Activated CD4-positive, alpha-beta T cell treated with anti-CD3 and anti-CD28 coated beads for 36 hours (primary cell): ENCODE results near the gene ERGIC1. TPM values are rescaled to one million over a fixed set of nuclear protein-coding genes. Genes with fewer than 3 reads are reported as not detected.
A peak's percentile ranks its signal among the peaks of the same experiment; 100 is the strongest.

Experiments used
- ATAC-seq: fragments of 200-7000 bp; cut with Tn5 transposase; one replicate; pipeline ENCODE4 v1.10.0; 2021; ENCODE audit warnings: mild to moderate bottlenecking, moderate library complexity
- CTCF ChIA-PET: fragments of 350-600 bp; sonication (Branson Sonifier 250); formaldehyde crosslinking; loops from one replicate; lab custom pipeline; 2021; ENCODE audit warnings: antibody characterized with exemption; lab: Charles Lee
- POLR2A ChIA-PET: fragments of 350-600 bp; sonication (Branson Sonifier 250); formaldehyde crosslinking; loops from one replicate; lab custom pipeline; 2021; ENCODE audit warnings: antibody characterized with exemption, inconsistent platforms; lab: Charles Lee
- DNase-seq: peaks from one replicate; pipeline ENCODE4 v3.0.0-alpha.2; 2020
- H3K27ac Mint-ChIP-seq: one replicate; pipeline ENCODE4 v1.8.0; 2021; ENCODE audit warnings: mixed read lengths
- H3K27me3 Mint-ChIP-seq: one replicate; pipeline ENCODE4 v1.8.0; 2021; ENCODE audit warnings: mixed read lengths
- H3K36me3 Mint-ChIP-seq: one replicate; pipeline ENCODE4 v1.8.0; 2021; ENCODE audit warnings: low read depth, mixed read lengths
- H3K4me1 Mint-ChIP-seq: one replicate; pipeline ENCODE4 v1.8.0; 2021; ENCODE audit warnings: mixed read lengths
- H3K4me3 Mint-ChIP-seq: one replicate; pipeline ENCODE4 v1.8.0; 2021; ENCODE audit warnings: mild to moderate bottlenecking, moderate library complexity, mixed read lengths
- H3K9me3 Mint-ChIP-seq: one replicate; pipeline ENCODE4 v1.8.0; 2021; ENCODE audit warnings: low read depth, mixed read lengths
- intact Hi-C, 2 experiments: fragments of 100-400 bp; cut with DNase I in 1 of 2; cut with micrococcal nuclease in 1 of 2; formaldehyde crosslinking; loops; one replicate each; pipeline versions ENCODE4 v1.14.2 to v1.15.1; 2022 to 2024; cut with DNase I, micrococcal nuclease
- total RNA-seq, 2 experiments: library from RNA; stranded (reverse); gene quantifications; one replicate each; pipeline ENCODE4 v1.2.3, GENCODE V29; 2021

Gene ERGIC1
- total RNA-seq, 2 experiments from 2014 or later, result 40.3 to 50.0 TPM

GRCh38 chr5:172905346-172906140 is 71.5 kb downstream of the ERGIC1 start:
- no peak for ATAC-seq
- no peak for DNase-seq
- intact Hi-C loops, result no loop called here
- Mint-ChIP-seq H3K9me3 (no peaks in the 10 kb centered on the region), H3K27me3 (no peaks in the 10 kb centered on the region), H3K4me3 (no peak overlapping the region), H3K36me3 (peaks cover 5% of the 10 kb centered on the region), H3K4me1 (peaks cover 2% of the 10 kb centered on the region), H3K27ac (no peak overlapping the region)
- ChIA-PET POLR2A (interaction anchor here (0.6 kb wide), 1 partner anchor 14 kb away, joined by 3 read pairs; no protein-coding TSS in a partner anchor), CTCF (interaction anchor here (0.7 to 1.7 kb wide), 5 partner anchors 14 to 190 kb away, joined by 3 to 4 read pairs (median 3); no protein-coding TSS in a partner anchor)

- CTCF ChIA-PET, result interaction anchor here (0.7 to 1.7 kb wide), 3 partner anchors 190 to 283 kb away, joined by 3 to 4 read pairs (median 3); no protein-coding TSS in a partner anchor
- no peak overlapping the region for H3K4me3 Mint-ChIP-seq
- DNase-seq (no peak), ATAC-seq (peak; percentile 57)
- H3K36me3 Mint-ChIP-seq, result peaks cover 9% of the 10 kb centered on the region
- intact Hi-C loops, result no loop called here
- no peak overlapping the region for H3K27ac Mint-ChIP-seq
- H3K4me1 Mint-ChIP-seq, result peaks cover 2% of the 10 kb centered on the region
- no peaks in the 10 kb centered on the region for H3K27me3 Mint-ChIP-seq
- POLR2A ChIA-PET, result interaction anchor here (0.6 kb wide), 1 partner anchor 15 kb away, joined by 3 read pairs; no protein-coding TSS in a partner anchor
- no peaks in the 10 kb centered on the region for H3K9me3 Mint-ChIP-seq
Measured at GRCh38 chr5:172906436-172906835, 72.4 kb downstream of the ERGIC1 start.

GRCh38 chr5:172906888-172907287 is 72.8 kb downstream of the ERGIC1 start:
- no peak overlapping the region for H3K27ac Mint-ChIP-seq
- ChIA-PET POLR2A (no interaction called here), CTCF (interaction anchor here (1.7 kb wide), 1 partner anchor 191 kb away, joined by 4 read pairs; no protein-coding TSS in a partner anchor)
- no peaks in the 10 kb centered on the region for H3K9me3 Mint-ChIP-seq
- intact Hi-C loops, result no loop called here
- peaks cover 9% of the 10 kb centered on the region for H3K36me3 Mint-ChIP-seq
- peaks cover 2% of the 10 kb centered on the region for H3K4me1 Mint-ChIP-seq
- no peaks in the 10 kb centered on the region for H3K27me3 Mint-ChIP-seq
- DNase-seq (no peak), ATAC-seq (no peak)
- H3K4me3 Mint-ChIP-seq, result no peak overlapping the region

- ATAC-seq (no peak), DNase-seq (no peak)
- H3K4me3 Mint-ChIP-seq, result no peak overlapping the region
- intact Hi-C loops, result no loop called here
- no peaks in the 10 kb centered on the region for H3K9me3 Mint-ChIP-seq
- ChIA-PET POLR2A (no interaction called here), CTCF (no interaction called here)
- H3K27me3 Mint-ChIP-seq, result no peaks in the 10 kb centered on the region
- H3K27ac Mint-ChIP-seq, result no peak overlapping the region
- H3K4me1 Mint-ChIP-seq, result peaks cover 2% of the 10 kb centered on the region
- peaks cover 9% of the 10 kb centered on the region for H3K36me3 Mint-ChIP-seq
Measured at GRCh38 chr5:172907657-172908056, 73.6 kb downstream of the ERGIC1 start.

GRCh38 chr5:172908662-172909061 is 74.6 kb downstream of the ERGIC1 start:
- no peaks in the 10 kb centered on the region for H3K9me3 Mint-ChIP-seq
- H3K4me1 Mint-ChIP-seq, result peaks cover 2% of the 10 kb centered on the region
- ChIA-PET POLR2A (no interaction called here), CTCF (no interaction called here)
- H3K4me3 Mint-ChIP-seq, result no peak overlapping the region
- peaks cover 9% of the 10 kb centered on the region for H3K36me3 Mint-ChIP-seq
- no peaks in the 10 kb centered on the region for H3K27me3 Mint-ChIP-seq
- intact Hi-C loops, result no loop called here
- no peak overlapping the region for H3K27ac Mint-ChIP-seq
- ATAC-seq, result no peak
- no peak for DNase-seq

GRCh38 chr5:172909931-172910502 is 76.0 kb downstream of the ERGIC1 start:
- no peaks in the 10 kb centered on the region for H3K9me3 Mint-ChIP-seq
- POLR2A ChIA-PET, result no interaction called here
- H3K4me1 Mint-ChIP-seq, result peaks cover 2% of the 10 kb centered on the region
- no peak for ATAC-seq
- H3K36me3 Mint-ChIP-seq, result peaks cover 11% of the 10 kb centered on the region
- H3K27me3 Mint-ChIP-seq, result no peaks in the 10 kb centered on the region
- no peak for DNase-seq
- H3K27ac Mint-ChIP-seq, result no peak overlapping the region
- intact Hi-C loops, result loop anchor here in 1 of 2 experiments (5.0 to 10.0 kb wide), 2 partner anchors 65 to 193 kb away; no protein-coding TSS in a partner anchor
- no peak overlapping the region for H3K4me3 Mint-ChIP-seq
- CTCF ChIA-PET, result no interaction called here

- Mint-ChIP-seq H3K27ac (no peak overlapping the region), H3K4me1 (peaks cover 2% of the 10 kb centered on the region), H3K4me3 (no peak overlapping the region), H3K9me3 (no peaks in the 10 kb centered on the region), H3K27me3 (no peaks in the 10 kb centered on the region), H3K36me3 (peaks cover 12% of the 10 kb centered on the region)
- ATAC-seq (peak; percentile 65), DNase-seq (peak; percentile 58)
- ChIA-PET CTCF (no interaction called here), POLR2A (no interaction called here)
- intact Hi-C loops, result loop anchor here (1.0 to 10.0 kb wide), 3 partner anchors 66 to 195 kb away; no protein-coding TSS in a partner anchor
Measured at GRCh38 chr5:172910828-172911627, 77.0 kb downstream of the ERGIC1 start.

GRCh38 chr5:172911628-172911880 is 77.5 kb downstream of the ERGIC1 start:
- intact Hi-C loops, result loop anchor here (1.0 to 10.0 kb wide), 3 partner anchors 67 to 195 kb away; no protein-coding TSS in a partner anchor

GRCh38 chr5:172911976-172912375 is 77.9 kb downstream of the ERGIC1 start:
- peaks cover under 1% of the 10 kb centered on the region for H3K4me1 Mint-ChIP-seq
- no peak for DNase-seq
- ATAC-seq, result no peak
- H3K9me3 Mint-ChIP-seq, result no peaks in the 10 kb centered on the region
- POLR2A ChIA-PET, result no interaction called here
- no peaks in the 10 kb centered on the region for H3K27me3 Mint-ChIP-seq
- intact Hi-C loops, result loop anchor here (1.0 to 10.0 kb wide), 3 partner anchors 67 to 196 kb away; no protein-coding TSS in a partner anchor
- no peak overlapping the region for H3K27ac Mint-ChIP-seq
- no peak overlapping the region for H3K4me3 Mint-ChIP-seq
- H3K36me3 Mint-ChIP-seq, result peaks cover 13% of the 10 kb centered on the region
- CTCF ChIA-PET, result no interaction called here

More at GRCh38 chr5:172911628-172911880, 77.5 kb downstream of the ERGIC1 start:
- H3K36me3 Mint-ChIP-seq, result peaks cover 13% of the 10 kb centered on the region
- no peak for DNase-seq
- peaks cover 2% of the 10 kb centered on the region for H3K4me1 Mint-ChIP-seq
- no peak overlapping the region for H3K27ac Mint-ChIP-seq
- CTCF ChIA-PET, result no interaction called here
- H3K4me3 Mint-ChIP-seq, result no peak overlapping the region
- POLR2A ChIA-PET, result no interaction called here
- no peaks in the 10 kb centered on the region for H3K9me3 Mint-ChIP-seq
- ATAC-seq, result no peak
- no peaks in the 10 kb centered on the region for H3K27me3 Mint-ChIP-seq

- no peak for ATAC-seq
Measured at GRCh38 chr5:172913117-172913850, 79.2 kb downstream of the ERGIC1 start.

More at GRCh38 chr5:172913117-172913850, 79.2 kb downstream of the ERGIC1 start:
- H3K27ac Mint-ChIP-seq, result no peak overlapping the region
- no peaks in the 10 kb centered on the region for H3K27me3 Mint-ChIP-seq
- ChIA-PET CTCF (no interaction called here), POLR2A (no interaction called here)
- no peak overlapping the region for H3K4me3 Mint-ChIP-seq
- no peak for DNase-seq
- peaks cover 6% of the 10 kb centered on the region for H3K4me1 Mint-ChIP-seq
- intact Hi-C loops, result loop anchor here in 1 of 2 experiments (5.0 to 10.0 kb wide), 2 partner anchors 68 to 196 kb away; no protein-coding TSS in a partner anchor
- no peaks in the 10 kb centered on the region for H3K9me3 Mint-ChIP-seq
- peaks cover 18% of the 10 kb centered on the region for H3K36me3 Mint-ChIP-seq
